Measurements from ENCODE around the gene TLK2.
A peak's percentile ranks its signal among the peaks of the same experiment; 100 is the strongest.
"Not testable (repeated sequence)": the region's sequence is repeated elsewhere in the genome, so short reads cannot be mapped to it uniquely, and the experiment has no call there.

Gene TLK2

GRCh38 chr17:62525317-62525716 lies 46.7 kb downstream of the TLK2 start:
- not testable (repeated sequence) for H3K9me3 ChIP-seq (ENCODE audit: control insufficient read depth, insufficient read depth, low read depth, low read length); H3K27me3 ChIP-seq (ENCODE audit: control insufficient read depth, insufficient read depth, low read length); H3K4me3 ChIP-seq (ENCODE audit: low read depth, low read length); H3K9ac ChIP-seq (ENCODE audit: low read length); H3K4me1 ChIP-seq (ENCODE audit: control insufficient read depth, insufficient read depth, low read length); H3K27ac ChIP-seq (ENCODE audit: low read depth, low read length)
- peaks cover 18% of the 10 kb centered on the region for H3K36me3 ChIP-seq (ENCODE audit: control insufficient read depth, insufficient read depth, low read length)

DNA sequence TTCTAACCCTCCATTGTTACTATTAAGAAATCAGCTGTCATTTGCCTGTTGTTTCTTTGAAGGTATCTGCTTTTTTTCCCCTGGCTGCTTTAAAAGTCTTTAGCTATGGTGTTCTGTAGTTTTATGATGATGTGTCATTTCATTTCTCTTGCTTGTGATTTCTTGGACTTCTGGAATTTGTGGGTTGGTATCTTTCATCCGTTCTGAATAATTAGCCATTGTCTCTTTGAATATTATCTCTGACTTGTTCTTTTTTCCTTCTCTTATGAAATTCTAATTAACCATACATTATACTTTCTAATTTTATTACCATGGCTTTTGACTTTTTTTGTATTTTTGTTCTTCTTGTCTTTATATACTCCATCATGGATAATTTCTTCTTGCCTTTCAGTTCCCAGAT lies 52.3 kb downstream of the TLK2 start:
- H3K27me3 ChIP-seq (ENCODE audit: control insufficient read depth, insufficient read depth, low read length); H3K4me1 ChIP-seq (ENCODE audit: control insufficient read depth, insufficient read depth, low read length): not testable (repeated sequence)

DNA sequence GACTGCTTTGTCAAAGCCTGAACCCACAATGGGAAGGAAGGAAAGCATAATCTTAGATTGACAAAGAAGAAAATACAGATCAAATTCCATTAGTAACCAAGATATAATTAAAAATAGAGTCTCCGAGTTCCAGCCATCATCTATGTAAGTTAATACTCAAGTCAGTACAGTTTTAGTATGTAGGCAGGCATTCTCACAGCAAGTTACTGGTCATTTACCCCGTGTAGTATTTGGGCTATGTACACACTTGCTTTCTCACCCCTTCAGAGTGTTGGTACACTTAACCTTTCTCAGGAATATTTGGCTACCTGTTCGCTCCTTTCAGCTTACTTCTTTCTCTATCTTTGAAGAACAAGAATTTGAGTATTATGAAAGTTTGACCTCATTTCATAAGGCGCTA lies 57.9 kb downstream of the TLK2 start:
- H3K4me3 ChIP-seq (ENCODE audit: low read depth, low read length); H3K27me3 ChIP-seq (ENCODE audit: control insufficient read depth, insufficient read depth, low read length); H3K27ac ChIP-seq (ENCODE audit: low read depth, low read length); H3K9ac ChIP-seq (ENCODE audit: low read length); H3K4me1 ChIP-seq (ENCODE audit: control insufficient read depth, insufficient read depth, low read length); H3K9me3 ChIP-seq (ENCODE audit: control insufficient read depth, insufficient read depth, low read depth, low read length): not testable (repeated sequence)
- peaks cover 23% of the 10 kb centered on the region for H3K36me3 ChIP-seq (ENCODE audit: control insufficient read depth, insufficient read depth, low read length)

More for the DNA sequence above, 52.3 kb downstream of the TLK2 start:
- not testable (repeated sequence) for H3K36me3 ChIP-seq (ENCODE audit: control insufficient read depth, insufficient read depth, low read length); H3K9ac ChIP-seq (ENCODE audit: low read length); H3K4me3 ChIP-seq (ENCODE audit: low read depth, low read length); H3K27ac ChIP-seq (ENCODE audit: low read depth, low read length); H3K9me3 ChIP-seq (ENCODE audit: control insufficient read depth, insufficient read depth, low read depth, low read length)

DNA sequence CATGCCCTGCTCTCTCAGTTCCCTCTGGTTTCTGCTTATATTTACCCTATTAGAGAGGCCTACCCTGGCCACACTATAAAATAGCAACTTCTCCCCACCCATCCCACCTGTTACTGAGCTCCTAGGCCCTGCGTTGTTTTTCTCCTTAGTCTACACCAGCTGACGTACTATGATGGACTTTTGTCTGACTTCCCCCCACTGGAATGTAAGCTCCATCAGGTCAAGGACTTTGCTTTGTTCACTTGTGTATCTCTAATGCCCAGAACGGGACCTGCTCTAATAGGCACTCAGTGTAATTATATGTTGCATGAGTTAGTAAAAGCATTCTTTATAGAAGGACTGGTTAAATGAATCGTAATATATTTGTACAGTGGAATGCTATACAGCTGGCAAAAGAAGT lies 62.4 kb downstream of the TLK2 start:
- peaks cover 26% of the 10 kb centered on the region for H3K36me3 ChIP-seq (ENCODE audit: control insufficient read depth, insufficient read depth, low read length)
- H3K27me3 ChIP-seq (ENCODE audit: control insufficient read depth, insufficient read depth, low read length); H3K4me1 ChIP-seq (ENCODE audit: control insufficient read depth, insufficient read depth, low read length); H3K27ac ChIP-seq (ENCODE audit: low read depth, low read length); H3K9me3 ChIP-seq (ENCODE audit: control insufficient read depth, insufficient read depth, low read depth, low read length); H3K4me3 ChIP-seq (ENCODE audit: low read depth, low read length); H3K9ac ChIP-seq (ENCODE audit: low read length): not testable (repeated sequence)

- H3K27ac ChIP-seq (ENCODE audit: low read depth, low read length) = peak overlapping the region; percentile 18; the same call in 1 of the 2 replicates
- H3K9me3 ChIP-seq (ENCODE audit: control insufficient read depth, insufficient read depth, low read depth, low read length); H3K27me3 ChIP-seq (ENCODE audit: control insufficient read depth, insufficient read depth, low read length); H3K9ac ChIP-seq (ENCODE audit: low read length); H3K4me3 ChIP-seq (ENCODE audit: low read depth, low read length); H3K4me1 ChIP-seq (ENCODE audit: control insufficient read depth, insufficient read depth, low read length): not testable (repeated sequence)
- peaks cover 11% of the 10 kb centered on the region for H3K36me3 ChIP-seq (ENCODE audit: control insufficient read depth, insufficient read depth, low read length)
Measured at GRCh38 chr17:62543278-62543775, 64.7 kb downstream of the TLK2 start.

DNA sequence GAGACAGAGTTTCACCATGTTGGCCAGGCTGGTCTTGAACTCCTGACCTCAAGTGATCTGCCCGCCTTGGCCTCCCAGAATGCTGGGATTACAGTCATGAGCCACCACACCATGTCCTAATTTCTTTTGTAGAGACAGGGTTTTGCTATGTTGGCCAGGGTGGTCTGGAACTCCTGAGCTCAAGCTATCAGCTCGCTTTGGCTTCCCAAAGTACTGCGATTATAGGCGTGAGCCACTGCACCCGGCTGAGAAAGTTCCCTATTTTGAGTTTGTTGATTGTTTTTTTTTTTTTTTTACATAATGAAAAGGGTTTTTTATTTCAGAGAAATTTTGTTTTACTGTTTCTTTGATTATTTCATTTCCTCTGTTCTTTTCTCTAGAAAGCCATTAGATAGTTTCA lies 67.4 kb downstream of the TLK2 start:
- not testable (repeated sequence) for H3K4me1 ChIP-seq (ENCODE audit: control insufficient read depth, insufficient read depth, low read length); H3K4me3 ChIP-seq (ENCODE audit: low read depth, low read length); H3K9ac ChIP-seq (ENCODE audit: low read length); H3K27me3 ChIP-seq (ENCODE audit: control insufficient read depth, insufficient read depth, low read length); H3K27ac ChIP-seq (ENCODE audit: low read depth, low read length); H3K36me3 ChIP-seq (ENCODE audit: control insufficient read depth, insufficient read depth, low read length); H3K9me3 ChIP-seq (ENCODE audit: control insufficient read depth, insufficient read depth, low read depth, low read length)

DNA sequence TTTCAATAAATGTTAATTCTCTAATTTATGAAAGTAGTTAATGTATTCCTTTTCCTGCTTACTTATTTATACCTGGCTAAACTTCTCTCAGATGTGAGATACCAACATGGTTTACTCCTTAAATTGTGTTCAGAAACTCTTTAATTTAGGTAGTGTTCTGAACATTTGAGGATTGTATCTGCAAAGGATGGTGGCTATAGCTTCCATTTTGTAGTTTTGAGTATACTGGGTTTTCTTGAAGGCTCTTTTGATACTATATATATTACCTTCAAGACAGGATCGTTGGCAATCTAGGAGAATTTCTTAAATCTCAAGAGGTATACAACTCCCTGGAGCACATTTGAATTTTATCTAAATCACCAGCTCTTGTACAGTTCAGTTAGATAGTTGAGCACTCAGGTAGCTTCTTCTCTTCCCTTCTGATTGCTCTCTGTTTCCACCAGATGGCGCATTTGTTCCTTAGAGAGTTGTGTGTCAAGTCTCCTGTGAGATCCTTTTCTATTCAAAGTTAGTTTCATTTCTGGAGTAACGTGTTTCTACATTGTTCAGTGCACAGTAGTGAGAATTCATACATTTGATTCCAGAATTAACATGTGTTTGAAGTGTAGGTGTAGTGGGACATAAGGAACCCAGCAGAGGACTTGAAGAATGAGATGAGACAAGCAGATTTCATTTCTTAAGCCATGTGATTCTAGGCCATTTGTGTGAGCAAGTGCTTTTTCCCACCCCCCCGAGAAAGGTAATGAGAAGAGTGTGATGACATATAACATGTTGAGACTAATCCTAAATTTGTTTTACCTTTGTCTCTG lies 74.4 kb downstream of the TLK2 start:
- not testable (repeated sequence) for H3K36me3 ChIP-seq (ENCODE audit: control insufficient read depth, insufficient read depth, low read length); H3K9ac ChIP-seq (ENCODE audit: low read length); H3K27me3 ChIP-seq (ENCODE audit: control insufficient read depth, insufficient read depth, low read length); H3K9me3 ChIP-seq (ENCODE audit: control insufficient read depth, insufficient read depth, low read depth, low read length); H3K4me3 ChIP-seq (ENCODE audit: low read depth, low read length); H3K27ac ChIP-seq (ENCODE audit: low read depth, low read length); H3K4me1 ChIP-seq (ENCODE audit: control insufficient read depth, insufficient read depth, low read length)

DNA sequence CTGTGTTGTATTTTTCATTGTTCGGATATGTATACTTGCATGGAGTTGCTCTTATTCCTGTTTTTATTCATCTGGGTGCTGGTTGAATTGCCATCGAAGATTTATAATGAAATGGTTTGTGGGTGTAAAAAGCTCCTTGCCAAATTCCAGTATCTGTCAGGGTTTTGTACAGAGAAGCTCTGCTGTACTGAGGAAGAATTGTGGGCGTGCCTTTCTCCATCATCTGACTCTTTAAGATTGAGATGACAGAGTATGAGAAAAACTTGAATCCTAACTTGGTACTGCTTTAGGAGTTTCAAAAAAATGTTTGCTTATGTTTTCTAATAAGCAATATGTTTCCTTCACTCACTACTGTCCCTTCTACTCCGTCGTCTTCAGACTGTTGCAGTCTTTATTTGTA lies 78.9 kb downstream of the TLK2 start:
- H3K9me3 ChIP-seq (ENCODE audit: control insufficient read depth, insufficient read depth, low read depth, low read length); H3K27ac ChIP-seq (ENCODE audit: low read depth, low read length); H3K9ac ChIP-seq (ENCODE audit: low read length); H3K4me1 ChIP-seq (ENCODE audit: control insufficient read depth, insufficient read depth, low read length); H3K4me3 ChIP-seq (ENCODE audit: low read depth, low read length); H3K27me3 ChIP-seq (ENCODE audit: control insufficient read depth, insufficient read depth, low read length): not testable (repeated sequence)
- peaks cover 12% of the 10 kb centered on the region for H3K36me3 ChIP-seq (ENCODE audit: control insufficient read depth, insufficient read depth, low read length)

DNA sequence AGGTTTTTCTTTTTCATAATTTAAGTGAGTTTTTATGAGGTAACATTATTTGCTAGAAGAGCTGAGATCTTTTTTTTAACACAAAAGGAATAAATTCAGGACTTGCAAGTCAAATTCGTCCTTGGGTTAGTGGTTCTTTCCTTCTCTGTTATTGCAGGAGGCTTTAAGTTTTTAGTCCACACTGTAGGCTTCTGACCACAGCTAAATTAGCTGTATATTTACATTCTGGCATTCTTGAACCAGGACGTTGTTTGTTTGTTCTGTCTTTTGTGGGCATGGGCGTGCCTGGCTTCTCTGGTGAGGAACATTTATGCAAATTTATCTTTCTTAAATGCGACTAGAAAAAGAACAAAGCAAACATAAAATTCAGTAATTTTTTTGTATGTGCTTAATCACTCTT lies 80.3 kb downstream of the TLK2 start:
- not testable (repeated sequence) for H3K9ac ChIP-seq (ENCODE audit: low read length); H3K4me1 ChIP-seq (ENCODE audit: control insufficient read depth, insufficient read depth, low read length); H3K9me3 ChIP-seq (ENCODE audit: control insufficient read depth, insufficient read depth, low read depth, low read length); H3K27ac ChIP-seq (ENCODE audit: low read depth, low read length); H3K4me3 ChIP-seq (ENCODE audit: low read depth, low read length); H3K27me3 ChIP-seq (ENCODE audit: control insufficient read depth, insufficient read depth, low read length)
- peaks cover 18% of the 10 kb centered on the region for H3K36me3 ChIP-seq (ENCODE audit: control insufficient read depth, insufficient read depth, low read length)

- not testable (repeated sequence) for H3K9ac ChIP-seq (ENCODE audit: low read length); H3K9me3 ChIP-seq (ENCODE audit: control insufficient read depth, insufficient read depth, low read depth, low read length); H3K4me1 ChIP-seq (ENCODE audit: control insufficient read depth, insufficient read depth, low read length); H3K27ac ChIP-seq (ENCODE audit: low read depth, low read length); H3K27me3 ChIP-seq (ENCODE audit: control insufficient read depth, insufficient read depth, low read length); H3K4me3 ChIP-seq (ENCODE audit: low read depth, low read length)
- H3K36me3 ChIP-seq (ENCODE audit: control insufficient read depth, insufficient read depth, low read length) = peaks cover 31% of the 10 kb centered on the region
Measured at GRCh38 chr17:62560971-62561370, 82.3 kb downstream of the TLK2 start.

DNA sequence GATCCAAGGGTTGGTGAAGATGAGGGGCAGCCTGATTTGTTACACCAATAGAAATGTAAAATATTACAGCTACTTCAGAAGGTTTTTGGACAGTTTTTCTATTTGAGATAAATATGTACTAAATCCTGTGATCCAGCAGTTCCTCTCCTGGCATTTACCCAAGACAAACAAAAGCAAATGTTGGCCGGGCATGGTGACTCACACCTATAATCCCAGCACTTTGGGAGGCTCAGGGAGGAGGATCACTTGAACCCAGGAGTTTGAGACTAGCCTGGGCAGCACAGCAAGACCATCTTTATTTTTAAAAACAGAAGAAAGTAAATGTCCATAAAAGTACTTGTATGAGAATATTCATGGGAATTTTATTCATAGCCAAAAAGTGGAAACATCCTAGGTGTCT lies 84.0 kb downstream of the TLK2 start:
- Histone ChIP-seq H3K27ac (ENCODE audit: low read depth, low read length) (no peak overlapping the region), H3K9ac (ENCODE audit: low read length) (no peak overlapping the region), H3K36me3 (ENCODE audit: control insufficient read depth, insufficient read depth, low read length) (peaks cover 41% of the 10 kb centered on the region), H3K4me3 (ENCODE audit: low read depth, low read length) (no peak overlapping the region), H3K27me3 (ENCODE audit: control insufficient read depth, insufficient read depth, low read length) (no peaks in the 10 kb centered on the region), H3K4me1 (ENCODE audit: control insufficient read depth, insufficient read depth, low read length) (no peaks in the 10 kb centered on the region; the same call in 1 of the 2 replicates), H3K9me3 (ENCODE audit: control insufficient read depth, insufficient read depth, low read depth, low read length) (no peaks in the 10 kb centered on the region)

Data from HUES6 (cell line).